Muscle of leg (tissue), 11 donors: ENCODE measurements around the gene OVOL2. TPM values are rescaled to one million over a fixed set of nuclear protein-coding genes. Genes with fewer than 3 reads are reported as not detected.

Experiments
- DNase-seq: peaks from one replicate; pipeline ENCODE4 v3.0.0; 2013
- H3K27ac ChIP-seq: one replicate; pipeline ENCODE4 v1.5.1; 2013; ENCODE audit warnings: mild to moderate bottlenecking, low read length, control low read depth
- H3K27me3 ChIP-seq: one replicate; pipeline ENCODE4 v1.6.1; 2013; ENCODE audit warnings: low read length; ENCODE audit not compliant: control insufficient read depth, insufficient read depth
- H3K36me3 ChIP-seq: one replicate; pipeline ENCODE4 v1.6.1; 2013; ENCODE audit warnings: low read length; ENCODE audit not compliant: control insufficient read depth, insufficient read depth
- H3K4me1 ChIP-seq: one replicate; pipeline ENCODE4 v1.6.1; 2013; ENCODE audit warnings: low read length; ENCODE audit not compliant: control insufficient read depth, insufficient read depth
- H3K4me3 ChIP-seq: one replicate; pipeline ENCODE4 v1.5.1; 2013; ENCODE audit warnings: low read length, control low read depth
- H3K9me3 ChIP-seq: replicated peaks from 2 replicates; pipeline ENCODE4 v1.6.1; 2013; ENCODE audit warnings: low read depth, low read length; ENCODE audit not compliant: control insufficient read depth
- WGBS: methylation state at CpG from one replicate; pipeline ENCODE4 v1.1.5; 2013; ENCODE audit warnings: missing lambda C conversion rate; ENCODE audit not compliant: insufficient coverage; 5-methylcytosine and 5-hydroxymethylcytosine counted together
- polyA plus RNA-seq, 8 donors: library from polyadenylated mRNA; unstranded; fragments of 120-200 nt; gene quantifications; one replicate each; pipeline versions ENCODE4 v1.2.1 to v1.2.3, GENCODE V29; 2013; ENCODE audit warnings: inconsistent platforms in 1 of 8, low replicate concordance in 1 of 8; ENCODE audit not compliant: insufficient read length in 8 of 8, insufficient read depth in 1 of 8
- total RNA-seq: library from RNA; stranded (reverse); fragments of 120-200 nt; gene quantifications from one replicate; pipeline ENCODE4 v1.2.4, GENCODE V29; 2013

Gene OVOL2
- total and polyA plus RNA-seq, 9 donors: 0.45 to 0.78 TPM; not detected in 7

- Histone ChIP-seq H3K27ac (peak overlapping the region; percentile 63), H3K4me3 (no peak overlapping the region), H3K36me3 (no peaks in the 10 kb centered on the region), H3K4me1 (peaks cover 48% of the 10 kb centered on the region), H3K27me3 (no peaks in the 10 kb centered on the region), H3K9me3 (no peaks in the 10 kb centered on the region)
- WGBS: 72% methylated on average over 12 of the region's 21 CpGs
- peak; percentile 41 for DNase-seq
These were observed 52.3 kb downstream of the OVOL2 start for GRCh38 chr20:18005170-18005989.

DNA sequence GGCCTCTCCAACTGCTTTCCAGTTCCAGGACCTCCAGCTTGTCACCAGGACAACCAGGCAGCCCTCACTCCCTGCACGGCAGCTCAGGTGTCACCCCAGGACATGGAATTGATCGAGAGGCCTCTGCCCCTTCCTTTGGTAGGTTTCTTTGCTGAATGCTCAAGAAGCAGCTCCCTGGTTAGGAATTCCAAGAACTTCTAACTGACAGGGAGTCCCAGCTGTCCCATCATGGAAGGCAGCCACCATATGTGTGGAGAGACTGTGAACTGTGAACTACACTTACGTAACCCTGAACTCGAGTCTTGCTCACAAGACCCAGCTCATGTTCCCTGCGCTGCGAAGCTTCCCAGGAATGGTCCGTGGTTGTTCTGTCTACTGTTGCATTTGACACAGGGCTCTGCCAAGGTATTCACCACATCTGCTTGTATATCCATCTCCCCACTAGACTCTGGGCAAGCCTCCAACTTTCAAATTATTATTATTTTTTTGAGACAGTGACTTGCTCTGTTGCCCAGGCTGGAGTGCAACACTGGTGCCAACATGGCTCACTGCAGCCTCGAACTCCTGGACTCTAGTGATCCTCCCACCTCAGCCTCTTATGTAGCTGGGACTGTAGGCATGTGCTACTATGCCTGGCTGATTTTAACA lies 53.2 kb downstream of the OVOL2 start:
- DNase-seq: peak; percentile 73
- Histone ChIP-seq H3K36me3 (no peaks in the 10 kb centered on the region), H3K4me1 (peaks cover 48% of the 10 kb centered on the region), H3K9me3 (no peaks in the 10 kb centered on the region), H3K4me3 (no peak overlapping the region), H3K27ac (peak overlapping the region; percentile 39), H3K27me3 (no peaks in the 10 kb centered on the region)
- 53% methylated on average over 4 of the region's 8 CpGs for WGBS

- Histone ChIP-seq H3K4me1 (peaks cover 44% of the 10 kb centered on the region), H3K9me3 (no peaks in the 10 kb centered on the region), H3K27me3 (no peaks in the 10 kb centered on the region), H3K4me3 (no peak overlapping the region), H3K27ac (peak overlapping the region; percentile 39), H3K36me3 (no peaks in the 10 kb centered on the region)
- no peak for DNase-seq
- WGBS: 44% methylated on average over 1 of the region's 5 CpGs
These were observed 53.8 kb downstream of the OVOL2 start for GRCh38 chr20:18003897-18004296.

GRCh38 chr20:18001131-18001921 lies 56.4 kb downstream of the OVOL2 start:
- Histone ChIP-seq H3K27me3 (no peaks in the 10 kb centered on the region), H3K36me3 (no peaks in the 10 kb centered on the region), H3K4me3 (no peak overlapping the region), H3K4me1 (peaks cover 26% of the 10 kb centered on the region), H3K27ac (no peak overlapping the region), H3K9me3 (no peaks in the 10 kb centered on the region)
- 83% methylated on average over 1 of the region's 10 CpGs for WGBS
- DNase-seq: peak; percentile 53

- no peaks in the 10 kb centered on the region for H3K9me3 ChIP-seq
- H3K4me1 ChIP-seq: peaks cover 12% of the 10 kb centered on the region
- no peak for DNase-seq
- H3K27ac ChIP-seq: no peak overlapping the region
- 58% methylated on average over 3 of the region's 4 CpGs for WGBS
- H3K27me3 ChIP-seq: no peaks in the 10 kb centered on the region
- no peaks in the 10 kb centered on the region for H3K36me3 ChIP-seq
- no peak overlapping the region for H3K4me3 ChIP-seq
These were observed 58.1 kb downstream of the OVOL2 start for GRCh38 chr20:17999566-17999965.

DNA sequence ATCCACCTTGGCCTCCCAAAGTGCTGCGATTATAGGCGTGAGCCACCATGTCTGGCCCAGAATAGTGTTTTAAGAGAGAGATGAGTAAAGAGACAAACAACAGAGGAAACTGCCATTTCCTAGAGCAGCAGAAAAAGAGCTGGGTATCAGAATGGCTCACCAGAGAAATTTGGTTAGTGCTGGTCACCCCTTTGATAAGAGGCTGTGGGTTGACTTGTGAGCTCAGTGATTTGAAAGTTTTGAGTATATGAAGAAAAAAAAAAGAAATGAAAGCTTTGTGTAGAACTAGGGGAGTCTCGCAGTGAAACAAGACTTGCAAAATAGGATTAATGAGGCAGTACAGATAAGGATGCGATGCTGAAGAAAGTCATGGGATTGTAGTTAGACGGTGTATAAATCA lies 59.3 kb downstream of the OVOL2 start:
- 99% methylated on average over 5 of the region's 5 CpGs for whole genome bisulfite sequencing
- Histone ChIP-seq H3K27ac (no peak overlapping the region), H3K4me3 (no peak overlapping the region), H3K9me3 (no peaks in the 10 kb centered on the region), H3K36me3 (no peaks in the 10 kb centered on the region), H3K4me1 (peaks cover 3% of the 10 kb centered on the region), H3K27me3 (no peaks in the 10 kb centered on the region)
- DNase-seq: no peak

DNA sequence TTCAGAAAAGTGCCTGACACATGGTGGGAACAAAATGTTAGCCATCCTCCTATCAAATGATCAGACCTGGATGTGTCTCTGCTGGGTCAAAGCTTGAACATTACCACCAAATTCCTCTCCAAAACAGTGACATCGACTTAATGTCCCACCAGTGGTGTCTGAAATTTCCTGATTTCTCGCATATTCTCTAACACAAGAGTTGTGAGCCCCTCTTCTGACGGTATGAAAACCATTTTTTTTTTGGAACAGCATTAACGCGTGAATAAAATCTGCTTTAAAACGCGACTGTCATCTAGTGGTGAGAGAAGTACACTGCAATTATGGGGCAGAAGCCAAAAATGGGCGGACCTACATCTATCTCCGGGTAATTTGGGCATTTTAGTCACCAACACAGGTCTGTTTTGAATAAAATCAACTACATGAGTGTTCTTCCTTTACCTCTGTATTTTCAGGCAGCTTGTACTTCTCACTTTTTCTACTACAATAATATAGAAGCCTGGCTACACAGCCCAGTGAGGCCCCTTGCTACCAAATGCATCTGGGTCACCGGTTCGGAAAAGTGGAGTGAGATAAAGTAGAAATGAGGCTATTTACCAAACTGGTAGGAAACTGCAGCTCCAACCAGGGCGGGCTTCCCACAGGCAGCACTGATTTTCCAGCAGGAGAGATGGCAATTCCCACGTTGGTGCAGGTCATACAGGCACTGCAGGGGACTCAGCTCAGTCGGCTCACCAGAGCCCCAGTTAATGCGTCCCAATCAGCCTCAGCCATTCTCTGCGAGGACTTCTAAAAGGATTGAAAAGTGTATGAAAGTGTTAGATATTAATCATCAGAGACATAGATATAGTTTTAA lies 61.5 kb downstream of the OVOL2 start:
- no peaks in the 10 kb centered on the region for H3K36me3 ChIP-seq
- no peaks in the 10 kb centered on the region for H3K27me3 ChIP-seq
- 18% methylated on average over 8 of the region's 16 CpGs for WGBS
- H3K9me3 ChIP-seq: no peaks in the 10 kb centered on the region
- peaks cover 2% of the 10 kb centered on the region for H3K4me1 ChIP-seq
- DNase-seq: peak; percentile 80
- no peak overlapping the region for H3K4me3 ChIP-seq
- no peak overlapping the region for H3K27ac ChIP-seq

- Histone ChIP-seq H3K4me1 (peaks cover 2% of the 10 kb centered on the region), H3K4me3 (no peak overlapping the region), H3K9me3 (no peaks in the 10 kb centered on the region), H3K27ac (no peak overlapping the region), H3K27me3 (no peaks in the 10 kb centered on the region), H3K36me3 (peaks cover 19% of the 10 kb centered on the region)
- no CpG with 5 or more reads among the region's 3 CpGs for WGBS
- DNase-seq: no peak
These were observed 64.2 kb downstream of the OVOL2 start for GRCh38 chr20:17993546-17993945.

- Histone ChIP-seq H3K27ac (no peak overlapping the region), H3K36me3 (peaks cover 19% of the 10 kb centered on the region), H3K4me3 (no peak overlapping the region), H3K4me1 (peaks cover 2% of the 10 kb centered on the region), H3K9me3 (no peaks in the 10 kb centered on the region), H3K27me3 (no peaks in the 10 kb centered on the region)
- 80% methylated on average over 1 of the region's 5 CpGs for WGBS
- DNase-seq: no peak
These were observed 64.7 kb downstream of the OVOL2 start for GRCh38 chr20:17992847-17993513.
